ENCODE measurements around the gene SVIL.
"Not testable (repeated sequence)": the region's sequence is repeated elsewhere in the genome, so short reads cannot be mapped to it uniquely, and the experiment has no call there.

The SVIL gene

GRCh38 chr10:29603223-29603896, 31.4 kb downstream of the SVIL start:
- no peak for DNase-seq (ENCODE audit: low spot score)

DNA sequence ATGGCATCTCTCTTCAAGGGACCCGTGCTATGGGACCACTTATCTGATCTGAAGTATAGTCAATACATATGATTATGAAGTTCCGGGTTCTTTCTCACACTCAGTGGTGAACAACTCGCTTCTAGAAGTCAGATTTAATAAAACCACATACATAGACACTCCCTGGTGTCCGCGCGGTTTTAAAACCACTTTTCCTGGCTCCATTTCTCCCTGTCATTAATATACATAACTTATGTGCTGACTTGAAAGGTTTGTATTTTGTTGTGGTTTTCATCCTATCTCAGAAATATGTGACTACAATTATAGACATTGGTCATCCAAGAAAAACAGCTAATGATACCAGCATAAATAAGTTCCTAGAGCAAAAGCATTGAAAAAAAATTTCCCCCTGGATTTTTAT, 34.0 kb downstream of the SVIL start:
- no peak for DNase-seq (ENCODE audit: low spot score)

- no peak for DNase-seq (ENCODE audit: low spot score)
Measured at GRCh38 chr10:29600067-29600466, 34.7 kb downstream of the SVIL start.

DNA sequence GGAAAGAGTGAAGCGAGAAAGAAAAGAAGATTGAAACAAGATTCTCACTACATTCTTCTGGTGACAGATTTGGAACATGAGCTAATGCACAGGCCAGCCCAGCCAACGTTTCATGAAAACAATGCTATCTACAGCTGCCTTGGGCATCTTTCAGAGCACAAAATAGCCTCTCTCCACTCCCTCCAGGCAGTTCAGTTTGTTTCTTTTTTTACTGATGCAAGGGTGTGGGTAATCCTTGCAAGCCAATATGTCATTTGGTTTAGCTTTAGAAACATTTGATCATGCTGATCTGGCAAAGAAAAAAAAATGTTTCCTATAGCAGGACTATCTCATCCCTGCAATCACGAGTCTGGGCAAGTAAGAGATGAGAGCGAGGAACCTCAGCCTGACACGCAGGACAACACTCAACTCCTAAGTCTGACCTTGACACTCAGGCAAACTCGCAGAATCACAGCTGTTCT, 35.9 kb downstream of the SVIL start:
- DNase-seq (ENCODE audit: low spot score) = no peak

- no peak for DNase-seq (ENCODE audit: low spot score)
Measured at GRCh38 chr10:29596826-29597225, 37.9 kb downstream of the SVIL start.

DNA sequence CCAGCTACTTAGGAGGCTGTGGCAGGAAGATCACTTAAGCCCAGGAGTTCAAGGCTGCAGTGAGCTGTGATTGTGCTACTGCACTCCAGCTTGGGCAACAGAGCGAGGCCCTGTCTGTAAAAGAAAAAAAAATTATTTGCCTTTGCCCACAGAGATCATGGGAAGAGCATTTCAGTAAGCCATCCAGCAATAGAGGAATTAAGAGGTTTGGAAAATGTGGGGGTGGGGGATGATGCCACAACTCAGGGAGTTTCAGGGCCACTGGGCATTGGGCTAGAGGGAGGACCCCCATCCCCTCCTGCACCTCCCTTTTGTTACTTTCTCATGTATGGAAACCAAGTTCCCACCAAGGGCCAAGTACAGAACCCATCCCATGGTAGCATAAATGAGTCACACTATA, 38.4 kb downstream of the SVIL start:
- no peak for DNase-seq (ENCODE audit: low spot score)

DNA sequence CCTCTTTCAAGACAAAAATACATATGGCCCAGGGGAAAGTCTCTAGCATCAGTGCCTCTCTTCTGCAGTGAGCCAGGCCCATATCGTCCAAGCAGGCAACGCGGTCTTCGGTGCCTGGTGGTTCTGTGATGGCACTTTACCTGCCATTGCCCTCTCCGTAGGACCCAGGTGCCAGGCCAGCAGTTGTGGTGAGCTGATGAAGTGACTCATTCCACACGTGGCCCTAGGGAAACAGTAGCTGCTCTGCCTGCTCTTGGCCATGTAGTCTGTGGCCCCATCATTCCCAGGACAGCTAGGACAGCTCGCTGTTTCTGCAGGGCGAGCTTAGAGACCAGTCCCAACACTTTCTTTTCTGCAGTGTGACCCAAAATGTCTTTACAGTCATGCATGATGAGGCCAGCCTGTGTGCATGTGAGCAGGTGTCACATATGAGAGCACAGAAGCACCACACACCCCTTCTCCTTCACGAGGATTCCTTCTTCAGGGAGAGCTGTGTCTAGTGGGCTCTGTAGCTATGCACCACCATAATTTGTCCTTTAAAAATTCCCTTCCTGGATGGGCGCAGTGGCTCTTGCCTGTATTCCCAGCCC, 39.0 kb downstream of the SVIL start:
- no peak for DNase-seq (ENCODE audit: low spot score)

DNA sequence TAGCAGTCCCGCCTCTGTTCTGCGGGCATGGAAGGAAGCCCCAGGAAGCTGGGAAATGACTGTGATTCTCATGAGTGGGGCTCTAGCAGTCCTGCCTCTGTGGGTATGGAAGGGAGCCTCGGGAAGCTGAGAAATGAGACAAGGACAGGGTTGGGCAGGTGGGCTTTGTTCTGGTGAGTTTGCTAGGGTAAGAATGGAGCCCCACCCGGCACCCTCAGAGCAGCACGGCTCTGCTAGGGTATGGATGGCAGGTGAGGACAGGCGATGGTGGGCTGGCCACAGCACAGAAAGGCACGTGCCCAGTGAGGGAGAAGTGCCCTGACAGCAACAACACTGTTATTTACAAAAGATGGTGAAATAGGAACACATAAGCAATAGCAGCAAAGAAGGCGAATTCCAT, 39.6 kb downstream of the SVIL start:
- DNase-seq (ENCODE audit: low spot score) = no peak

- DNase-seq (ENCODE audit: low spot score) = no peak
Measured at GRCh38 chr10:29591651-29591968, 43.2 kb downstream of the SVIL start.

DNA sequence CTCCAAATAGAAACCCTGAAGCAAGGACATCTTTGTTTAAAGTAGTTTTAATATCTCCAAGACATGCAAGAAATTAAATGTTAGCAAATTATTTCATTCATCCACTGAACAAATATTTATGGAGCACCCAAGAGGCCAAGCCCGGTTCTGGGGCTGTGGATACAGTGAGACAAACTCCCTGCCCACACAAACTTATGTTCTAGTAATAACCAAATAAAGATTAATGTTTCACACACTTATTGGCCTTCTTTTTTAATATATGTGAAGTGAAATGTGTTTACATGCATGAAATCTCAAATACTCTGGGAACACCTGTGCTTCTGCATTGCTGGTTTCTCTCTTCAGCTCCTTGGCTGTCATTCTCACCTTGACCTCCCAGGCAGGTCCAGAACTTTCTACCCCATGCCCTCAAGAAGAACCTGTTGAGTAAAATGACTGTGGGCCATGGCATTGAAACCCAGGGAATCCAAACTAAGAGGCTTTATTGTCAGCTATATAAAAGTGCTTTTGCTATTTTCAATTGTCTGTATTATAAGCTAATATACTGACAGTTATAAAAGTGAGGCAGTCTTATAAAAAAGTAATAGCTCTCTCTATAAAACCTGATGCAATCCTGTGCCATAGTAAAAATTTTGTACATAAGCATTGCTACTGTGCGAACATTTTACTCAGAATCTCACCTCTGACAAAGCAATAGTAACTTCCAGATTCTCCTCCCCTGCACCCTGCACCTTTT, 43.7 kb downstream of the SVIL start:
- no peak for DNase-seq (ENCODE audit: low spot score)

DNA sequence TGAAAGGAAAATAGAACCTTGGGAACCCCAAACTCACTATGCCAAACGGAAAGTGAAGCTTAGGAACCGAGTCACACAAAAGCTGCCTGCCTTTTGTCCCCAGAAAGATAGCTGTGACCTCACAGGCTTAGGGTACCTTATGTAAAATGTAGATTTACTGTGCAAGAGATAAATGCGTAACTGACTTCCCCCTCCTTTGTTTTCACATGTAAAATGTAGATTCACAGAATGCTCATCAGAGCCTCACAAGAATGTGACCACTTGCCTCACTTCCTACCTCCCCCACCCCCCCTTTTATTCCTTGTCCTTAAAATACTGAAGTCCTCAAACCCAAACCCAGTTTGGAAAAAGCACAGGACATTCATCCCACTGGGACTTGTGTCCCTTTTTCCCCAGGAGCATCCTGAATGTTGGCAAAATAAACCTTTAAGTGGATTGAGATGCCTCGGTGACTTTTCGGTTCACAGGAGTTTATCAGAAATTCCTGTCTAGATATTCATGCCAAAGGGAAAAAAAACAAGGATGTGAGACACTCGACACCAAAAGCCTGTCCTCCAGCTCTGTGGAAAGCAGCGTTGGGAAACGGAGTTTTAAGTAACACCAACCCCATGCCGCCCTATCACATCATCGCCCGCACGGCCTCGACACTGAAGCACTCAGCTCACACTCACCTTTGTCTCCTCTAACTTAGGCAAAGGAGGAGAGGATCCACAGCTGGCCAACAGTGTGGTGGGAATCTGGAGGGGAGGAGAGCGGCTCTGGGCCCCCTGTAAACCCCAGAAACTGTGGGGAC, 45.9 kb downstream of the SVIL start:
- DNase-seq (ENCODE audit: low spot score) = no peak

GRCh38 chr10:29587750-29588628, 46.8 kb downstream of the SVIL start:
- not testable (repeated sequence) for DNase-seq (ENCODE audit: low spot score)

- DNase-seq (ENCODE audit: low spot score) = not testable (repeated sequence)
Measured at GRCh38 chr10:29587102-29587749, 47.5 kb downstream of the SVIL start.

GRCh38 chr10:29586509-29586908, 48.3 kb downstream of the SVIL start:
- no peak for DNase-seq (ENCODE audit: low spot score)

- no peak for DNase-seq (ENCODE audit: low spot score)
Measured at GRCh38 chr10:29585488-29585976, 49.2 kb downstream of the SVIL start.

- no peak for DNase-seq (ENCODE audit: low spot score)
Measured at GRCh38 chr10:29584436-29584835, 50.3 kb downstream of the SVIL start.

GRCh38 chr10:29583674-29584073, 51.1 kb downstream of the SVIL start:
- no peak for DNase-seq (ENCODE audit: low spot score)

DNA sequence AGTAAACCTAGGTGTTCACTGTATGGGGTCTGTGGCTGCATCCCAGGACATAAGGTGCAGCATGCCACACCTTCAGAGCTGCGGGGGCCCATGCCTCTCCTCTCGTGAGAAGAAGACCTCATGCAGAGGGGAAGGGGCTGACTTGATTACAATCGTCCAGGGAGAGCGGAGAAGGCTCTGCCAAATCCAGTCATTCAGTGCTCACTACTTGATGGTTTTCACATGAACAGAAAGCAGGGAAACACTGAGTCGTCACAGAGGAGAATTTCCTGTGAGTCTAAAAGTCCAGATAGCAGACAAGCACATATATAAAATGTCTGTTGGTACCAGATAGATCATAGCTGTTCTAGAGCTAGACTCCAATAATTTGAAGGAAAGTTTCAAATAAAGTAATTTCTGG, 52.0 kb downstream of the SVIL start:
- not testable (repeated sequence) for DNase-seq (ENCODE audit: low spot score)

DNA sequence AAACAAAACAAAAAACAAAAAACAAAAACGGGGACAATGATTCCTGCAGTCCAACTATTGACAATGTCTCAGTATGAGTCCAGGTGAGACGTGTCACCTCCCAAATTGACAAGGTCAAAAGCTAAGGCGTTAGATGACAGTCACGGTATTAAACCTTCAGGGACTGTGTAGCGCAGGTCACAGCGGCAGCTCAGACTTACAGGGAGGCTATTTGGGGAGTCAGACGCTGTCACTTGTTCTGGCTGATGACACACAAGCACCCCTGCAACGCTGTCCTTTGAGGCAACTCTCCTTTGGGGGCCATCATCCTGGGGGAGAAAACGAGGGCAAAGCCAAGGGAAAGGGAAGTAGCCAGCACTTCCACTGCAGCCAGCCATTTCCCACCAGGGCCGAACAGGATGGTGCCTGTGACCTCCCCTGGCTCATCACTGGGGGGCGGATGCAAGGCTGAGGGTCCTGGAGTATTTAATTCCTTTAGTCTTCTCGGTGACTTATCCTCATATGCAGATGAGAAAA, 55.3 kb downstream of the SVIL start:
- no peak for DNase-seq (ENCODE audit: low spot score)

GRCh38 chr10:29578457-29578856, 56.3 kb downstream of the SVIL start:
- DNase-seq (ENCODE audit: low spot score) = no peak

- no peak for DNase-seq (ENCODE audit: low spot score)
Measured at GRCh38 chr10:29576681-29577080, 58.1 kb downstream of the SVIL start.
